Natural killer cell (primary cell): ENCODE results near the gene EXOC6B. TPM values are rescaled to one million over a fixed set of nuclear protein-coding genes. Genes with fewer than 3 reads are reported as not detected.

Experiments
- ATAC-seq, 3 donors: fragments of 150-1000 bp in 2 of 3; fragments of 200-7000 bp in 1 of 3; cut with Tn5 transposase; 1 replicate in 1 of 3; 2 replicates in 2 of 3; pipeline ENCODE4 v1.10.0; 2021; ENCODE audit warnings: mild to moderate bottlenecking in 2 of 3, moderate library complexity in 2 of 3
- DNase-seq, 2 donors: peaks; one replicate each; pipeline versions ENCODE4 v3.0.0 to v3.0.0-alpha.2; 2013 to 2021; ENCODE audit warnings: mixed read lengths in 1 of 2
- H3K27ac ChIP-seq: one replicate; pipeline ENCODE4 v1.5.1; 2013; ENCODE audit warnings: mild to moderate bottlenecking, low read length
- H3K27me3 ChIP-seq: one replicate; pipeline ENCODE4 v1.6.1; 2013; ENCODE audit warnings: low read length; ENCODE audit not compliant: control insufficient read depth, insufficient read depth
- H3K36me3 ChIP-seq: one replicate; pipeline ENCODE4 v1.6.1; 2013; ENCODE audit warnings: low read length; ENCODE audit not compliant: control insufficient read depth, insufficient read depth
- H3K4me1 ChIP-seq: one replicate; pipeline ENCODE4 v1.6.1; 2013; ENCODE audit warnings: low read length; ENCODE audit not compliant: control insufficient read depth, insufficient read depth
- H3K4me3 ChIP-seq: one replicate; pipeline ENCODE4 v1.5.1; 2013; ENCODE audit warnings: low read length
- H3K9me3 ChIP-seq: one replicate; pipeline ENCODE4 v1.6.1; 2013; ENCODE audit warnings: low read length; ENCODE audit not compliant: control insufficient read depth, insufficient read depth
- H3K27ac Mint-ChIP-seq, 2 donors: one replicate each; pipeline ENCODE4 v1.8.0; 2022; ENCODE audit warnings: mild to moderate bottlenecking in 2 of 2, mixed read lengths in 2 of 2, moderate library complexity in 1 of 2
- H3K27me3 Mint-ChIP-seq, 2 donors: one replicate each; pipeline ENCODE4 v1.8.0; 2022; ENCODE audit warnings: low read depth in 2 of 2, mixed read lengths in 2 of 2
- H3K36me3 Mint-ChIP-seq: one replicate; pipeline ENCODE4 v1.8.0; 2022; ENCODE audit warnings: mixed read lengths
- H3K4me1 Mint-ChIP-seq, 2 donors: one replicate each; pipeline ENCODE4 v1.8.0; 2022; ENCODE audit warnings: mixed read lengths in 2 of 2
- H3K4me3 Mint-ChIP-seq: one replicate; pipeline ENCODE4 v1.8.0; 2022; ENCODE audit warnings: mild to moderate bottlenecking, moderate library complexity, mixed read lengths
- H3K9me3 Mint-ChIP-seq, 2 donors: one replicate each; pipeline ENCODE4 v1.8.0; 2022; ENCODE audit warnings: mixed read lengths in 2 of 2
- WGBS: methylation state at CpG from one replicate; pipeline ENCODE4 v1.1.7; 2013; ENCODE audit warnings: missing lambda C conversion rate; ENCODE audit not compliant: insufficient coverage; 5-methylcytosine and 5-hydroxymethylcytosine counted together
- intact Hi-C: fragments of 100-400 bp; cut with micrococcal nuclease; formaldehyde crosslinking; loops from one replicate; pipeline ENCODE4 v1.14.2; 2022
- total RNA-seq, 4 donors: library from RNA; stranded (reverse); fragments of 120-200 nt in 1 of 4; gene quantifications; one replicate each; pipeline versions ENCODE4 v1.2.3 to v1.2.4, GENCODE V29; 2013 to 2022
- TF ChIP-seq, protein P1 (sequence below): fragments of 200-600 bp; IDR thresholded peaks from one replicate; pipeline ENCODE4 v1.8.0; 2022; ENCODE audit warnings: antibody characterized with exemption

EXOC6B gene
- total RNA-seq, 3 donors from 2014 or later (not counting 1 experiment from before 2014, with no cell fraction given) = 16.6 to 17.2 (median 17.1) TPM

GRCh38 chr2:72378753-72379348 lies 447.0 kb downstream of the EXOC6B start:
- H3K36me3 Mint-ChIP-seq = peaks cover 16% of the 10 kb centered on the region
- peaks cover 6 to 12% of the 10 kb centered on the region in 2 donors for H3K9me3 Mint-ChIP-seq
- Histone ChIP-seq H3K4me1 (no peaks in the 10 kb centered on the region), H3K27ac (no peak overlapping the region), H3K27me3 (no peaks in the 10 kb centered on the region), H3K4me3 (no peak overlapping the region), H3K9me3 (no peaks in the 10 kb centered on the region), H3K36me3 (peaks cover 5% of the 10 kb centered on the region)
- no peaks in the 10 kb centered on the region for H3K4me1 Mint-ChIP-seq
- no peak for ATAC-seq
- intact Hi-C loops = no loop called here
- TF ChIP-seq, protein P1, sequence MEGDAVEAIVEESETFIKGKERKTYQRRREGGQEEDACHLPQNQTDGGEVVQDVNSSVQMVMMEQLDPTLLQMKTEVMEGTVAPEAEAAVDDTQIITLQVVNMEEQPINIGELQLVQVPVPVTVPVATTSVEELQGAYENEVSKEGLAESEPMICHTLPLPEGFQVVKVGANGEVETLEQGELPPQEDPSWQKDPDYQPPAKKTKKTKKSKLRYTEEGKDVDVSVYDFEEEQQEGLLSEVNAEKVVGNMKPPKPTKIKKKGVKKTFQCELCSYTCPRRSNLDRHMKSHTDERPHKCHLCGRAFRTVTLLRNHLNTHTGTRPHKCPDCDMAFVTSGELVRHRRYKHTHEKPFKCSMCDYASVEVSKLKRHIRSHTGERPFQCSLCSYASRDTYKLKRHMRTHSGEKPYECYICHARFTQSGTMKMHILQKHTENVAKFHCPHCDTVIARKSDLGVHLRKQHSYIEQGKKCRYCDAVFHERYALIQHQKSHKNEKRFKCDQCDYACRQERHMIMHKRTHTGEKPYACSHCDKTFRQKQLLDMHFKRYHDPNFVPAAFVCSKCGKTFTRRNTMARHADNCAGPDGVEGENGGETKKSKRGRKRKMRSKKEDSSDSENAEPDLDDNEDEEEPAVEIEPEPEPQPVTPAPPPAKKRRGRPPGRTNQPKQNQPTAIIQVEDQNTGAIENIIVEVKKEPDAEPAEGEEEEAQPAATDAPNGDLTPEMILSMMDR = no peak
- DNase-seq = no peak
- WGBS = no CpG with 5 or more reads among the region's 1 CpG
- H3K27ac Mint-ChIP-seq = no peak overlapping the region
- no peak overlapping the region for H3K4me3 Mint-ChIP-seq
- no peaks in the 10 kb centered on the region for H3K27me3 Mint-ChIP-seq

- no peak overlapping the region for H3K27ac Mint-ChIP-seq
- H3K4me3 Mint-ChIP-seq = no peak overlapping the region
- Histone ChIP-seq H3K4me1 (no peaks in the 10 kb centered on the region), H3K36me3 (no peaks in the 10 kb centered on the region), H3K4me3 (no peak overlapping the region), H3K9me3 (no peaks in the 10 kb centered on the region), H3K27ac (no peak overlapping the region), H3K27me3 (no peaks in the 10 kb centered on the region)
- peaks cover 23% of the 10 kb centered on the region for H3K36me3 Mint-ChIP-seq
- WGBS = 83% methylated on average over 5 of the region's 5 CpGs
- DNase-seq = no peak
- H3K4me1 Mint-ChIP-seq = no peaks in the 10 kb centered on the region
- no peak for ATAC-seq
- TF ChIP-seq, protein P1 = no peak
- peaks cover 6 to 22% of the 10 kb centered on the region in 2 donors for H3K9me3 Mint-ChIP-seq
- intact Hi-C loops = no loop called here
- no peaks in the 10 kb centered on the region for H3K27me3 Mint-ChIP-seq
Measured at GRCh38 chr2:72367530-72368225, 458.2 kb downstream of the EXOC6B start.

GRCh38 chr2:72363406-72363805 lies 462.4 kb downstream of the EXOC6B start:
- no peaks in the 10 kb centered on the region for H3K4me1 Mint-ChIP-seq
- peaks cover 4% of the 10 kb centered on the region for H3K9me3 ChIP-seq
- no peak overlapping the region for H3K4me3 ChIP-seq
- DNase-seq (no peak), ATAC-seq (no peak)
- H3K36me3 Mint-ChIP-seq = peaks cover 5% of the 10 kb centered on the region
- H3K27ac Mint-ChIP-seq = no peak overlapping the region
- no peak overlapping the region for H3K4me3 Mint-ChIP-seq
- H3K4me1 ChIP-seq = no peaks in the 10 kb centered on the region
- intact Hi-C loops = no loop called here
- TF ChIP-seq, protein P1 = no peak
- H3K27me3 Mint-ChIP-seq = no peaks in the 10 kb centered on the region
- H3K27me3 ChIP-seq = no peaks in the 10 kb centered on the region
- H3K27ac ChIP-seq = no peak overlapping the region
- no peaks in the 10 kb centered on the region for H3K36me3 ChIP-seq
- peaks cover 4 to 10% of the 10 kb centered on the region in 2 donors for H3K9me3 Mint-ChIP-seq

DNA sequence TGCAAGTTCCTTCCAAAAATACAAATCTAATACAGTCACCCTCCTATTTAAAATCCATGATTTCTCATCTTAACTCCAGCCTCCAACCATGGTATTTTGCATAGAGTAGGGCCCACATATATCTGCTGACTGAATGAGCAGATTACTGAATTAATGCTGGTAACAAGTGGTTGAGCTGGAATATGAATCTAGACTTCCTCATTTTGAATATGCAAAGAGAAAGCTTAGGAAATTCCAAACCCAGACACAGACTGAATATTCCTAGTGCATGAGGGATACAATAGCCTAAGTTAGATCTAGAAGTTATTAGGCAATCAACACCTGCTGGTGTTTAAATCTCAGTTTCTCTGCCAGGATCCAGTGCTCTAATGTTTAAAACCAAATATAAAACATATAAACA lies 463.1 kb downstream of the EXOC6B start:
- intact Hi-C loops = no loop called here
- Histone ChIP-seq H3K27me3 (no peaks in the 10 kb centered on the region), H3K9me3 (peaks cover 4% of the 10 kb centered on the region), H3K27ac (no peak overlapping the region), H3K4me3 (no peak overlapping the region), H3K36me3 (no peaks in the 10 kb centered on the region), H3K4me1 (no peaks in the 10 kb centered on the region)
- H3K4me1 Mint-ChIP-seq = no peaks in the 10 kb centered on the region
- H3K9me3 Mint-ChIP-seq = peaks cover 4 to 10% of the 10 kb centered on the region in 2 donors
- TF ChIP-seq, protein P1 = no peak
- H3K4me3 Mint-ChIP-seq = no peak overlapping the region
- DNase-seq = no peak
- no peaks in the 10 kb centered on the region for H3K27me3 Mint-ChIP-seq
- H3K36me3 Mint-ChIP-seq = peaks cover 5% of the 10 kb centered on the region
- no peak for ATAC-seq
- no peak overlapping the region for H3K27ac Mint-ChIP-seq
